Neutrophil (primary cell): ENCODE data around the gene LDLRAD4.

ENCODE experiments used
- H3K27ac ChIP-seq: fragments of 200-600 bp; sonication (generic); 2 replicates; pipeline ENCODE4 v1.5.1; 2016; ENCODE audit warnings: mild to moderate bottlenecking, moderate library complexity
- H3K27me3 ChIP-seq: fragments of 200-600 bp; sonication (generic); 2 replicates; pipeline ENCODE4 v1.6.0; 2016; ENCODE audit warnings: mild to moderate bottlenecking
- H3K36me3 ChIP-seq: fragments of 200-600 bp; sonication (generic); 2 replicates; pipeline ENCODE4 v1.5.1; 2017
- H3K4me1 ChIP-seq, 2 experiments: fragments of 200-600 bp in 1 of 2; sonication (generic) in 1 of 2; 1 replicate in 1 of 2; 2 replicates in 1 of 2; pipeline versions ENCODE4 v1.5.1 to v1.6.1; 2013 to 2016; ENCODE audit warnings: low read depth in 1 of 2, low read length in 1 of 2, mild to moderate bottlenecking in 1 of 2, moderate library complexity in 1 of 2; ENCODE audit not compliant: control insufficient read depth in 1 of 2, insufficient read depth in 1 of 2
- H3K4me3 ChIP-seq, 2 experiments: fragments of 200-600 bp in 1 of 2; sonication (generic) in 1 of 2; 1 replicate in 1 of 2; 2 replicates in 1 of 2; pipeline ENCODE4 v1.5.1; 2013 to 2016; ENCODE audit warnings: low read depth in 1 of 2, low read length in 1 of 2, mild to moderate bottlenecking in 1 of 2, moderate library complexity in 1 of 2
- H3K9me3 ChIP-seq: fragments of 200-600 bp; sonication (generic); 2 replicates; pipeline ENCODE4 v1.5.1; 2016
- TF ChIP-seq, protein P1 (sequence below): fragments of 200-600 bp; sonication (generic); IDR thresholded peaks from 2 replicates; pipeline ENCODE4 v1.5.1; 2016; ENCODE audit warnings: antibody characterized with exemption

Gene LDLRAD4

DNA sequence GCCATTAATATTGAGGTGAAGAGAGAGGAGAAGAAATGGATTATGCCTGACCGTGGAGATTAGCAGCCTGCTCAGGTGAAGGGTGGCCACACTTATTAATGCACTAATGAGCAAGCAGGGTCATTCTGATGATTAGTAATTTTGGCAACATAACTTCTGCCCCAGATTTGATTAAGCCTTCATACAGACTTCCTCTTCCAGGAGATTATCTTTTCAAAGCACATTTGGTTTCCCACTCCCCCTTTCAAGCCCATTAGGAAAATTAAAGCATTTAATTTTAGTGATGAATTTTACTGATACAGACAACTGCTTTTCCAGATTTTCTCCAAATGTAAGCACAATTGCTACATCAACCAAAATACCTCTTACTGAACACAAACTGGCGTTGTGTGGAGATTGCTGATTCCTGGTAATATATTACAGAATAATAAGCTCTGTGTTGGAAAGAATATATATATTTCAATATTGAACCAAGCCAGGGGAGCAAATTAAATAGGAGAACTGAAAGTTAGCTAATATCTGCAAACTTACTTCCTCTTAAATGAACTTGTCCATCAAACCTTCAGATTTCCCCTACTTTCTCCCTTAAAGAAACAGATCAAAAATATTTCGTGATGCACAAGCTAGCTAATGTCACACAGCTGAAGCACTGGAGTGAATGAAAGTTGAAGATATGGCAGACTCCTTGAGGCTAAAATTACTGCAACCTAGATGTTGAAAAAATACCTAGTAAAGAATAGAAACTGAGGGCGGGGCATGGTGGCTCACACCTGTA is 367.0 kb downstream of the LDLRAD4 start:
- Histone ChIP-seq H3K27ac (no peak overlapping the region), H3K4me3 (no peak overlapping the region), H3K4me1 (peaks cover 4 to 6% of the 10 kb centered on the region in 2 experiments), H3K9me3 (no peaks in the 10 kb centered on the region), H3K27me3 (no peaks in the 10 kb centered on the region), H3K36me3 (no peaks in the 10 kb centered on the region)
- TF ChIP-seq, protein P1, sequence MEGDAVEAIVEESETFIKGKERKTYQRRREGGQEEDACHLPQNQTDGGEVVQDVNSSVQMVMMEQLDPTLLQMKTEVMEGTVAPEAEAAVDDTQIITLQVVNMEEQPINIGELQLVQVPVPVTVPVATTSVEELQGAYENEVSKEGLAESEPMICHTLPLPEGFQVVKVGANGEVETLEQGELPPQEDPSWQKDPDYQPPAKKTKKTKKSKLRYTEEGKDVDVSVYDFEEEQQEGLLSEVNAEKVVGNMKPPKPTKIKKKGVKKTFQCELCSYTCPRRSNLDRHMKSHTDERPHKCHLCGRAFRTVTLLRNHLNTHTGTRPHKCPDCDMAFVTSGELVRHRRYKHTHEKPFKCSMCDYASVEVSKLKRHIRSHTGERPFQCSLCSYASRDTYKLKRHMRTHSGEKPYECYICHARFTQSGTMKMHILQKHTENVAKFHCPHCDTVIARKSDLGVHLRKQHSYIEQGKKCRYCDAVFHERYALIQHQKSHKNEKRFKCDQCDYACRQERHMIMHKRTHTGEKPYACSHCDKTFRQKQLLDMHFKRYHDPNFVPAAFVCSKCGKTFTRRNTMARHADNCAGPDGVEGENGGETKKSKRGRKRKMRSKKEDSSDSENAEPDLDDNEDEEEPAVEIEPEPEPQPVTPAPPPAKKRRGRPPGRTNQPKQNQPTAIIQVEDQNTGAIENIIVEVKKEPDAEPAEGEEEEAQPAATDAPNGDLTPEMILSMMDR = no peak

DNA sequence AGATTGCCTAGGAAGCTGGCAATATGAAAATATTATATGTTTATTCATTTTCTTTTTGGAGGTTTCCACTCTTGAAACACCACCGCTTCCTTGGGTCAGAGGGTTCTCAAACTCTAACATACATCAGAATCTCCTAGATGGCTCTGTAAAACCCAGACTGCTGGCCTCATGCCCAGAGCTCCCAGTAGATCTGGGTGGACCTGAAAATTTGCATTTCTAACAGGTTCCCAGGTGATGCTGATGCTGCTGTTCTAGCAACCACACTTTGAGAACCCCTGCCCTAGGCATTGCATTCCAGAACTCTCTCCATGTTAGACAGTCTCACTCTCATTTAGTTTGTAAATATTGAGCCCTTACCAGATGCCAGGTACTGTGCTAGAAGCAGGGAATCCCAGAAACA is 368.4 kb downstream of the LDLRAD4 start:
- H3K27ac ChIP-seq = no peak overlapping the region
- H3K4me1 ChIP-seq = peaks cover 8 to 16% of the 10 kb centered on the region in 2 experiments
- no peaks in the 10 kb centered on the region for H3K36me3 ChIP-seq
- no peaks in the 10 kb centered on the region for H3K27me3 ChIP-seq
- H3K4me3 ChIP-seq = no peak overlapping the region
- TF ChIP-seq, protein P1 = no peak
- H3K9me3 ChIP-seq = no peaks in the 10 kb centered on the region

DNA sequence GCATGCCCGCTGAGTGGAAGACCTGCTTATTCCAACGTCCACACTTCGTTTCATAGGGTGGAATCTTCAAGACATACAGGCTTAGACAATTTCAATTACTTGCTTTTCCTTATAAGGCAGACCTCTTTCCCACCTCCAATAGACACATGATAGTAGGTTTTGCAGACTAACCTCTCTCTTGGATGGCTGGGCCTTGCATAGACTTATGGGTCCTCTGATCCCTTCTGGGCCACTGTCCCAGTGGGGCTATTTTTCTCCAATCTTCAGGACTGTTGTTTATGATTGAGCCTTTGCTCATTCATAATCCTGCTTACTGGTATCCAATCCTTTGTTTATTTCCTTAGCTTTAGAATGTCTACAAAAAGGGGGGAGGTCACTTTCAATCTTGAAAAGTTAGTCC is 368.9 kb downstream of the LDLRAD4 start:
- Histone ChIP-seq H3K27me3 (no peaks in the 10 kb centered on the region), H3K9me3 (no peaks in the 10 kb centered on the region), H3K27ac (no peak overlapping the region), H3K4me3 (no peak overlapping the region), H3K36me3 (no peaks in the 10 kb centered on the region), H3K4me1 (peaks cover 13 to 21% of the 10 kb centered on the region in 2 experiments)
- TF ChIP-seq, protein P1 = no peak

DNA sequence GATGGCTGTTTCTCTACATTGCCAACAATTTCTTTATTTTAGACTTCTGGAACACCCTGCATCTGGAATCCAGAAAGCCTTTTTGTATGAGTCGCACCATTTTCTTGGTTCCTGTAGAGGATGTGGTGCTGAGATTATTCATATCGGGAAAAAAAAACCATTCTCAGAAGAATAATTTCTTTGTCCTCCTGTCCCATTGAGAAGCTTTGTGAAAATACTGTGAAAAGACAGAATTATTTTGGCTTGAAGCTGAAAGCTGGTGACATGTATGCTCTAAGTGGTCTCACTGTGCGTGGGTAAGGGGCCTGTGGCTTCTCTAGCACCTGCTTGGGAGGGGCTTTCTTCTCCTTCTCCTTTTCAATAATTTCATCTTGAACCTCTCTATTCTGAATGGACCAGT is 369.4 kb downstream of the LDLRAD4 start:
- no peaks in the 10 kb centered on the region for H3K27me3 ChIP-seq
- H3K27ac ChIP-seq = no peak overlapping the region
- H3K9me3 ChIP-seq = no peaks in the 10 kb centered on the region
- H3K4me1 ChIP-seq = peaks cover 15 to 21% of the 10 kb centered on the region in 2 experiments
- TF ChIP-seq, protein P1 = no peak
- no peaks in the 10 kb centered on the region for H3K36me3 ChIP-seq
- no peak overlapping the region for H3K4me3 ChIP-seq

DNA sequence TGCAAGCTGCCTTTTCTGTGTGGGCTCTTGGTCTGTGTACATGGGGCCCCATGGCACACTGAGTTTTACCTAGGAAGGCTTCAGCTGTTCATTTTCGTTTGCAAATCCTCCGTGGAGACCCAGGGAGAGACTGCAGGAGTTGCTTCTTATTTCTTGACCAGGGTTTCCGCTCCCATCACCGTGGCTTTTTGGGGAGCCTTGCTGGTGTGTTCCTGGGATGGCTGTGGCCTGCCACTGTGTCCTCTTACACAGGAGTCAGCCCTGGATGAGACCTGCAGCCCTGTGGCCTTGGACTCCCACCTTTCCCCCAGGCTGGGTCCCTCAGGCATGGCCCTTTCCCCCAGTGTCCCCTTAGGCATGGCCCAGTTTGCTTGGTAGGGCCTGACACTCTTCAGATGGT is 370.8 kb downstream of the LDLRAD4 start:
- TF ChIP-seq, protein P1 = no peak
- H3K9me3 ChIP-seq = no peaks in the 10 kb centered on the region
- no peak overlapping the region for H3K27ac ChIP-seq
- no peak overlapping the region for H3K4me3 ChIP-seq
- peaks cover 15 to 21% of the 10 kb centered on the region in 2 experiments for H3K4me1 ChIP-seq
- H3K27me3 ChIP-seq = no peaks in the 10 kb centered on the region
- no peaks in the 10 kb centered on the region for H3K36me3 ChIP-seq
